Activated CD4-positive, alpha-beta T cell treated with anti-CD3 and anti-CD28 coated beads, Interleukin-2, amount 50 U/mL, for 24 hours (primary cell): ENCODE results near the gene MSANTD3.
"Not testable (repeated sequence)": the region's sequence is repeated elsewhere in the genome, so short reads cannot be mapped to it uniquely, and the experiment has no call there.

Experiments
- DNase-seq, 2 donors: peaks; one replicate each; pipeline ENCODE4 v3.0.0-alpha.2; 2020; ENCODE audit warnings: low read depth in 1 of 2, low spot score in 1 of 2

Gene MSANTD3

GRCh38 chr9:100426530-100427365 lies at the start of gene MSANTD3:
MSANTD3 (plus strand) TSS chr9:100427143; CDS start chr9:100441939, 14,796 bp downstream.
- DNase-seq, result peak; percentile 11 to 21

GRCh38 chr9:100379862-100380261 lies 47.1 kb upstream of the MSANTD3 start:
- DNase-seq, result no peak

- not testable (repeated sequence) for DNase-seq
These were observed 34.0 kb upstream of the MSANTD3 start for GRCh38 chr9:100392989-100393388.

GRCh38 chr9:100394032-100394695 lies 32.8 kb upstream of the MSANTD3 start:
- no peak for DNase-seq

GRCh38 chr9:100394816-100395215 lies 32.1 kb upstream of the MSANTD3 start:
- DNase-seq, result no peak

GRCh38 chr9:100396769-100397168 lies 30.2 kb upstream of the MSANTD3 start:
- no peak for DNase-seq

GRCh38 chr9:100397529-100398266 lies 29.2 kb upstream of the MSANTD3 start:
- DNase-seq, result no peak

GRCh38 chr9:100401042-100401441 lies 25.9 kb upstream of the MSANTD3 start:
- DNase-seq, result no peak

- DNase-seq, result no peak
These were observed 20.0 kb upstream of the MSANTD3 start for GRCh38 chr9:100406962-100407361.

GRCh38 chr9:100408546-100409175 lies 18.3 kb upstream of the MSANTD3 start:
- no peak for DNase-seq

- no peak for DNase-seq
These were observed 17.8 kb upstream of the MSANTD3 start for GRCh38 chr9:100409176-100409556.

- peak; percentile 59 to 88 for DNase-seq
These were observed 15.3 kb upstream of the MSANTD3 start for GRCh38 chr9:100411472-100412283.

GRCh38 chr9:100413839-100414420 lies 13.0 kb upstream of the MSANTD3 start:
- no peak for DNase-seq

GRCh38 chr9:100417815-100418214 lies 9.1 kb upstream of the MSANTD3 start:
- DNase-seq, result no peak

- no peak for DNase-seq
These were observed 7.8 kb upstream of the MSANTD3 start for GRCh38 chr9:100419166-100419565.

- DNase-seq, result not testable (repeated sequence)
These were observed 5.8 kb upstream of the MSANTD3 start for GRCh38 chr9:100421116-100421515.

- no peak for DNase-seq
These were observed 1.2 kb upstream of the MSANTD3 start for GRCh38 chr9:100425758-100426157.

- no peak for DNase-seq
These were observed 784 bp upstream of the MSANTD3 start for GRCh38 chr9:100426189-100426529.

- DNase-seq, result peak in 1 of 2 donors; percentile 25
These were observed 672 bp downstream of the MSANTD3 start for GRCh38 chr9:100427366-100428263.
